Measurements from ENCODE around the gene PTCD2.

GRCh38 chr5:72352616-72353015 is 32.4 kb downstream of the PTCD2 start:
- no peak for TF ChIP-seq CTCF (IDR thresholded peaks at IDR 0.05; ENCODE audit: insufficient read depth, low read length)
- no peak for TF ChIP-seq POLR2AphosphoS5 (IDR thresholded peaks at IDR 0.05; ENCODE audit: low read depth)
- no peak for TF ChIP-seq GABPA (IDR thresholded peaks at IDR 0.05; ENCODE audit: low read depth)

Measured in HL-60 (cell line).